MM.1S (cell line): ENCODE data around the gene LCN10.

ENCODE experiments used
- DNase-seq: peaks from one replicate; pipeline ENCODE4 v3.0.0-alpha.2; 2015
- H2AFZ ChIP-seq: fragments of 300-600 bp; sonication (generic); 2 replicates; pipeline ENCODE4 v1.6.0; 2016; ENCODE audit warnings: antibody characterized with exemption, low read length
- H3F3A ChIP-seq: fragments of 300-600 bp; sonication (generic); 2 replicates; pipeline ENCODE4 v1.6.1; 2016; ENCODE audit warnings: mild to moderate bottlenecking, antibody characterized with exemption, low read length, moderate library complexity, mixed read lengths; ENCODE audit not compliant: insufficient read depth
- H3K27ac ChIP-seq: fragments of 300-600 bp; sonication (generic); 2 replicates; pipeline ENCODE4 v1.5.1; 2016; ENCODE audit warnings: mild to moderate bottlenecking, low read length
- H3K27me3 ChIP-seq: fragments of 300-600 bp; sonication (generic); replicated peaks from 2 replicates; pipeline ENCODE4 v1.6.0; 2016; ENCODE audit warnings: low read length; ENCODE audit not compliant: insufficient read depth
- H3K36me3 ChIP-seq: fragments of 300-600 bp; sonication (generic); replicated peaks from 2 replicates; pipeline ENCODE4 v1.6.1; 2016; ENCODE audit warnings: mild to moderate bottlenecking, low read length, mixed read lengths; ENCODE audit not compliant: insufficient read depth
- H3K4me1 ChIP-seq: fragments of 300-600 bp; sonication (generic); 2 replicates; pipeline ENCODE4 v1.6.1; 2016; ENCODE audit warnings: low read length, mixed read lengths
- H3K4me2 ChIP-seq: fragments of 300-600 bp; sonication (generic); 2 replicates; pipeline ENCODE4 v1.6.0; 2016; ENCODE audit warnings: low read depth, low read length
- H3K4me3 ChIP-seq: fragments of 300-600 bp; sonication (generic); 2 replicates; pipeline ENCODE4 v1.5.1; 2016; ENCODE audit warnings: low read length, mixed read lengths
- H3K79me2 ChIP-seq: fragments of 300-600 bp; sonication (generic); 2 replicates; pipeline ENCODE4 v1.6.1; 2016; ENCODE audit warnings: mixed run types, low read length, mixed read lengths
- H3K9ac ChIP-seq: fragments of 300-600 bp; sonication (generic); 2 replicates; pipeline ENCODE4 v1.6.1; 2016; ENCODE audit warnings: low read length, mixed read lengths
- H3K9me2 ChIP-seq: fragments of 300-600 bp; sonication (generic); replicated peaks from 2 replicates; pipeline ENCODE4 v1.6.1; 2016; ENCODE audit warnings: mild to moderate bottlenecking, low read length, mixed read lengths; ENCODE audit not compliant: insufficient read depth
- H3K9me3 ChIP-seq: fragments of 300-600 bp; sonication (generic); replicated peaks from 2 replicates; pipeline ENCODE4 v1.6.1; 2016; ENCODE audit warnings: mild to moderate bottlenecking, low read length, mixed read lengths; ENCODE audit not compliant: insufficient read depth
- H4K20me1 ChIP-seq: fragments of 300-600 bp; sonication (generic); 2 replicates; pipeline ENCODE4 v1.6.1; 2016; ENCODE audit warnings: mild to moderate bottlenecking, low read length, moderate library complexity, mixed read lengths; ENCODE audit not compliant: insufficient read depth
- EZH2 ChIP-seq: fragments of 300-600 bp; sonication (generic); optimal IDR thresholded peaks from 2 replicates; pipeline ENCODE3; 2017; ENCODE audit warnings: low read depth, mild to moderate bottlenecking, antibody characterized with exemption, low read length, mixed read lengths
- EZH2phosphoT487 ChIP-seq: fragments of 300-600 bp; sonication (generic); IDR thresholded peaks from 2 replicates; pipeline ENCODE4 v1.6.1; 2018; ENCODE audit warnings: antibody characterized with exemption, low read length
- TF ChIP-seq, protein P1 (sequence below): fragments of 300-600 bp; sonication (generic); IDR thresholded peaks from 2 replicates; pipeline ENCODE4 v1.5.1; 2016; ENCODE audit warnings: antibody characterized with exemption, low read length, mixed read lengths

The LCN10 gene

DNA sequence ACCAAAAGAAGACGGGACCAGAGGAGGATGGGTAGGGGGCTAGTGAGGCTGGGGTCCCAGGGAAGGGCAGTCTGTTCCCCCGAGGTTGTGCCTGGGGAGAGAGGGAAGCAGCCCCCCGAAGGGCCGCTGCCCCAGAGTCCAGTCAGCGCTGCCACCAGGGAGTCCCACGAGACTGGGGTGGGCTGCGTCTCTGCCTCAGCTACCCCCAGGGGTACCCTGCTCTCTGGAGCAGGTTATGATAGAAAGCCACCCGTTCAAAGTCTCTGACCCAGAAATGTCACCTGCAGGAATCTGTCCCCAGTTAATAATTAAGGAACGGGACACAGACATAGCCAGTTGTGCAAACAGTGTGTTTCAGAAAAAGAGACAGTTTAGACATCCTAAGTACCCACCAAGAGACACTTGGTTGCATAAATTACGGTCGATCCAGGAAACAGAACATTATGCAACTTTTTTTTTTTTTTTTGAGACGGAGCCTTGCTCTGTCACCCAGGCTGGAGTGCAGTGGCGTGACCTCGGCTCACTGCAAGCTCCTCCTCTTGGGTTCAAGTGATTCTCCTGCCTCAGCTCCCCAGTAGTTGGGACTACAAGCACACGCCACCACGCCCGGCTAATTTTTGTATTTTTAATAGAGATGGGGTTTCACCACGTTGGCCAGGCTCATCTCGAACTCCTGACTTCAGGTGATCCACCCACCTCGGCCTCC, 44.8 kb downstream of the LCN10 start:
- Histone ChIP-seq H3K4me3 (no peak overlapping the region), H2AFZ (no peak overlapping the region), H4K20me1 (no peaks in the 10 kb centered on the region), H3K9me2 (no peaks in the 10 kb centered on the region), H3F3A (no peaks in the 10 kb centered on the region), H3K4me2 (no peak overlapping the region), H3K4me1 (peaks cover 4% of the 10 kb centered on the region; the same call in 1 of the 2 replicates), H3K27me3 (peaks cover 89% of the 10 kb centered on the region), H3K9ac (no peak overlapping the region), H3K27ac (no peak overlapping the region), H3K79me2 (no peaks in the 10 kb centered on the region), H3K9me3 (no peaks in the 10 kb centered on the region), H3K36me3 (no peaks in the 10 kb centered on the region)
- no peak for DNase-seq
- no peak for TF ChIP-seq EZH2phosphoT487
- no peak for TF ChIP-seq EZH2
- TF ChIP-seq, protein P1, sequence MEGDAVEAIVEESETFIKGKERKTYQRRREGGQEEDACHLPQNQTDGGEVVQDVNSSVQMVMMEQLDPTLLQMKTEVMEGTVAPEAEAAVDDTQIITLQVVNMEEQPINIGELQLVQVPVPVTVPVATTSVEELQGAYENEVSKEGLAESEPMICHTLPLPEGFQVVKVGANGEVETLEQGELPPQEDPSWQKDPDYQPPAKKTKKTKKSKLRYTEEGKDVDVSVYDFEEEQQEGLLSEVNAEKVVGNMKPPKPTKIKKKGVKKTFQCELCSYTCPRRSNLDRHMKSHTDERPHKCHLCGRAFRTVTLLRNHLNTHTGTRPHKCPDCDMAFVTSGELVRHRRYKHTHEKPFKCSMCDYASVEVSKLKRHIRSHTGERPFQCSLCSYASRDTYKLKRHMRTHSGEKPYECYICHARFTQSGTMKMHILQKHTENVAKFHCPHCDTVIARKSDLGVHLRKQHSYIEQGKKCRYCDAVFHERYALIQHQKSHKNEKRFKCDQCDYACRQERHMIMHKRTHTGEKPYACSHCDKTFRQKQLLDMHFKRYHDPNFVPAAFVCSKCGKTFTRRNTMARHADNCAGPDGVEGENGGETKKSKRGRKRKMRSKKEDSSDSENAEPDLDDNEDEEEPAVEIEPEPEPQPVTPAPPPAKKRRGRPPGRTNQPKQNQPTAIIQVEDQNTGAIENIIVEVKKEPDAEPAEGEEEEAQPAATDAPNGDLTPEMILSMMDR, result no peak

- no peaks in the 10 kb centered on the region for H3K79me2 ChIP-seq
- no peak overlapping the region for H3K27ac ChIP-seq
- no peak overlapping the region for H2AFZ ChIP-seq
- no peaks in the 10 kb centered on the region for H3K9me3 ChIP-seq
- H3K4me1 ChIP-seq, result peaks cover 4% of the 10 kb centered on the region; the same call in 1 of the 2 replicates
- H3K9me2 ChIP-seq, result no peaks in the 10 kb centered on the region
- H4K20me1 ChIP-seq, result no peaks in the 10 kb centered on the region
- no peak overlapping the region for H3K4me2 ChIP-seq
- DNase-seq, result no peak
- no peak overlapping the region for H3K9ac ChIP-seq
- TF ChIP-seq, protein P1, result no peak
- no peak for TF ChIP-seq EZH2phosphoT487
- no peak for TF ChIP-seq EZH2
- no peaks in the 10 kb centered on the region for H3F3A ChIP-seq
- H3K4me3 ChIP-seq, result no peak overlapping the region
- no peaks in the 10 kb centered on the region for H3K36me3 ChIP-seq
- peaks cover 89% of the 10 kb centered on the region for H3K27me3 ChIP-seq
These were observed 45.5 kb downstream of the LCN10 start for GRCh38 chr9:136697146-136697820.

DNA sequence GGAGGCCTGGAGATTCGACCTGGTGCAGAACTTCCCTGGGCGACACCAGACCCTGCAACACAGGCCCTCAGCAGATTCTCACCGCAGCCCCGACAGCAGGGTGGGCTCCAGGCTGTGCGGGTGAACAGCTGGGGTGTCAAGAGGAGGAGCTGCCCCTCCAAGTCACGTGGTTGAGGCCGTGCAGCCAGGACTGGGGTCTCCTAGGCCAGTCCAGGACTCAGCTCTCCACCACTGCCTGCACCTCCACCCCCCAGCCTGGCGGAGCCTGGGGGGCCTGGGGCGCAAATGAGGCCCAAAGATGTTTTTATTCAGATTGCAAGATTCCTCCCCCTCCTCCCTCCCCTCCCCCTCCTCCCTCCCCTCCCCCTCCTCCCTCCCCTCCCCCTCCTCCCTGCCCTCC, 46.2 kb downstream of the LCN10 start:
- Histone ChIP-seq H3K27ac (no peak overlapping the region), H3K27me3 (peaks cover 91% of the 10 kb centered on the region), H3K9me3 (no peaks in the 10 kb centered on the region), H3K36me3 (no peaks in the 10 kb centered on the region), H3K9me2 (no peaks in the 10 kb centered on the region), H3K9ac (no peak overlapping the region), H3K79me2 (no peaks in the 10 kb centered on the region), H3K4me1 (peaks cover under 1% of the 10 kb centered on the region; the same call in 1 of the 2 replicates), H3K4me3 (no peak overlapping the region), H3F3A (no peaks in the 10 kb centered on the region), H3K4me2 (no peak overlapping the region), H2AFZ (no peak overlapping the region), H4K20me1 (no peaks in the 10 kb centered on the region)
- DNase-seq, result no peak
- TF ChIP-seq EZH2phosphoT487, result no peak
- TF ChIP-seq, protein P1, result no peak
- no peak for TF ChIP-seq EZH2
